GM19328 (cell line): ENCODE measurements around the gene CR1.
"Not testable (repeated sequence)": the region's sequence is repeated elsewhere in the genome, so short reads cannot be mapped to it uniquely, and the experiment has no call there.

Experiments used
- ATAC-seq: cut with Tn5 transposase; IDR thresholded peaks from one replicate; pipeline ENCODE4 v1.9.1; 2021; ENCODE audit warnings: mild to moderate bottlenecking, moderate library complexity; ENCODE audit not compliant: unreplicated experiment

The CR1 gene

DNA sequence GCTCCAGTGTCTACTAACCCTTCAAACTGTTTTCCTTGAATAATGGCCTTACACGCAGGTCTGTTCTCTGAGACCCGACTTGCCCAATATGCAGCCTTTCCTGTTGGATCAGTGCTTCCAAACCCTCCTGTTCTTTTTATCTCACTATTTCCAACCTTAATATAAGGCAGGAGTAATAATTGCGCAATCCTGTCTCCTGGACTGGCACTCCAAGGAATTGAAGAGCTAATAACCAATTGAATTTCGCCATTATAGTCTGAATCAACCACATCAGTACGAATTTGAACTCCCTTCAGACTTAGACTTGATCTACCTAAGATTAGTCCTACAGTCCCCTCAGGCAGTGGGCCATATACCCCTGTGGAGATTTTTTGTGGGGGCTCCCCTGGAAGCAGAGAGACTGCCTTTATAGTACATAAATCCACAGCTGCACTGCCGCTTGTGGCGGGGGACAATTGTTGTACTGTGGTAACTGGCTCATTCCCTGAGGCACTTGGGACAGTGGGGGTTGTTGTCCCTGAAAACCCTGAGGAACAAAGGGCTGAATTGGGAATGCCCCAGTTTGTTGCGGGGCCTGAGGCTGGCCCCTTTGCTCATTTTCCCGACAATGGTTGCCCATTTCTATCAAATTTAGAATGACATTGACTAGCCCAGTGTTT, 142.7 kb downstream of the CR1 start:
- not testable (repeated sequence) for ATAC-seq

- ATAC-seq = not testable (repeated sequence)
Observed at GRCh38 chr1:207639362-207639761, 143.4 kb downstream of the CR1 start.

- no peak for ATAC-seq
Observed at GRCh38 chr1:207644166-207644851, 148.4 kb downstream of the CR1 start.

DNA sequence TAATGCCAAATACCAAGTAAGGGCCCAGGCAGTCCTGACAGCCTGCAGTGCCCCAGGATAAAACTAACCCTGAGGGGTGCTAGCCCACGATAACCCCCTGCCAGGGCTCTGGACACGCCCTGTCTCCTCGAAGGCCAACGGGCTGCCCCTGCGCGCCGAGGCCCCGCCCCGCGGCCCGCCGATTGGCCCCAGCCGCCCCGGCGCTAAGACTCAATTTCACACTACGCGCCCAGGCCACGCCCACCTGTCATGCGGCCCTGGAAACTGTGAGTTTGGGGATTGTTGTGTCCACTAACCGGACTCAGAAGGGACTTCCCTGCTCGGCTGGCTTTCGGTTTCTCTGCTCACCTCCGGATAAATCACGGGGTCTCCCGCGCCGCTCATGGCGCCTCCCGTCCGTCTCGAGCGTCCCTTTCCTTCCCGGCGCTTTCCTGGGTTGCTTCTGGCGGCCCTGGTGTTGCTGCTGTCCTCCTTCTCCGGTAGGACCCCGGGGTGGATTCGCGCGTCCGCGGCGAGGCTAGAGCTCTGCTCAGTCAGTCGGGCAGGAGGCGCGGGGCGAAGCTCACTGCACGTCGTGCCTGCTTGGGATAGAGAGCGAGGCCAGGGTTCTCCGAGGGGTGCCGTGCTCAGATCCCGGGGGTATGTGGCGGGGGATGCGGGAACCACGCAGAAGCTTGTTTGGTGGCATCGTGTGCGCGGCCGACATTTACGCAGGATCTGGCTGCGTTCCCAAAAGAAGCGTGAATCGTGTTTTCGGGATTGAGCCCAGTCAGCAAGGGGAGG, 149.1 kb downstream of the CR1 start, which contains the start of gene CR1L:
Gene CR1L (plus strand): TSS at position 282 of the 783 bp plus-strand sequence. CDS start 101 bp downstream, at position 383.
- ATAC-seq = no peak

GRCh38 chr1:207645635-207646081, 149.7 kb downstream of the CR1 start:
- no peak for ATAC-seq

DNA sequence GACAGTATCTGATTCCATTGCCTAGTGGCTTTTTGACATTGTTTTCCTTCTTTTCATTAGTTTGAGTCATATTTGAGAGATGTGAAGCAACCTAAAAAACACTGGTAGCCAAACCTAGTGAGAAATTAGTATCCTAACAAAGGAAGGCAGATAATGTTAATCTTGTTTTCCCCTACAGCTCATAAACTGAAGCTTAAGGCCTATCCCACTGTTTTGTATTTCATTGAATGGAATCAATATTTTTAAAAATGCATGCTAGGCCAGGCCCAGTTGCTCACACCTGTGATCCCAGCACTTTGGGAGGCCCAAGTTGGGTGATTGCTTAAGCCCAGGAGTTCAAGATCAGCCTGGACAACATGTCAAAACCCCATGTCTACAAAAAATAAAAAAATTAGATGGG, 150.2 kb downstream of the CR1 start:
- no peak for ATAC-seq

DNA sequence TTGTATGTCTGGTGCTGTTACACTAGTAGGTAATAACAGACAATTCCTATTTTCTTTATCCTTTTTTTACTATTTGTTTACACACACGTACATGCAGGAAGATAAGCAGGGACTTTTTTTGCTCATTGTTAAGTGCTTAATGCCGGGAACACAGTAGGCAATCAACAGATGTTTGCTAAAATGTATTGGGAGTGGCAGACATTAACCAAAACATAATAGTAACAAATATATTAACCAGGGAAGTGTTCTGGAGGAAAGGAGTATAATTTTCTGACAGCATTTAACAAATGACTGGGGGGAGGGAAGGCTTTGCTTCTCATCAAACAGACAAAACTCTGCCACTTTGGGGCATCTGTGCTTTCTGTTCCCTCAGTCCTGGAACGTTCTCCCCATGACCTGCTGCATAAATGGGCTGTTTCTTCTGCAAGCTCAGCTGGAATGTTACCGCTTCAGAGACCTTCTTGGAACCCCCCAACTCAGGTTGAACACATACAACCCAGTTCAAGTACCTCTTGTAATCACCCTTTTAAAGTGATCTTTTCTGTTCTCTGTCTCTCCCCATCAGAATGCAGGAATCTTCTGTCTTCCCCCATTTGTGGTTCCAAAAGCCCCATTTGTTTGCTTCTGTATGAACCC, 151.1 kb downstream of the CR1 start:
- no peak for ATAC-seq

GRCh38 chr1:207647671-207648333, 151.8 kb downstream of the CR1 start:
- ATAC-seq = no peak

GRCh38 chr1:207648334-207649209, 152.6 kb downstream of the CR1 start:
- ATAC-seq = no peak

GRCh38 chr1:207649210-207649753, 153.3 kb downstream of the CR1 start:
- no peak for ATAC-seq

DNA sequence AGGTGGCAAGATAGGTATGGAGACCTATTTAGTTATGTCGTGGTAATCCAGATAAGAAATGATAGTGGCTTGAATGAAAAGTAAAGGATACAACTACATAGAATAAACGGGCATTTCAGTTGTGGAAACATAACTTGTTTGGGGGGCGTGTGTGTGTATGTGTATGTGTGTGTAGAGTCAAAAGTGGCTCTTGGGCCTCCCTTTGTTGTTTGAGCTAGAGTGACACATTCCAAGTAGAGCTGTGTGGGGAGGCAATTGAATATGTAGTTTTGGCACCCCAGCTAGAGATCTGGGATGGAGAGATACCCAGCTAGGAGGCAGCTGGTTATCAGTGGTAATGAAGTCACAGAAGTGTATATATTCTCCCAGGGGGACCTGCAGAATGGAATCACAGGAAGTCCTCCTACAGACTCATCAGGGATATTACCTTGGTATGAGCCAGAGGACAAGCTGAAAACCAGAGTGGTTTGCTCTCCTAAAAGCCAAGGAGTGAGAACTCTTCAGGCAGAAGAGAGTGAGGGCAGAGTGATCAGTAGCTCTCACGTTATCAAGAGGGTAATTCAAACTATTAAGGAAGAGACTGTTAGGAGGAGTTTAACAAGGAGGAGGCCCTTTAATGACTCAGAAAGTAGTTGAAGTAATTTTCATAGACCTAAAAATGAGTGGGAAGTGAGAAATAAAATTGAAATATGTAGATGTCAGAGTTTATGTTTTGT, 154.1 kb downstream of the CR1 start:
- no peak for ATAC-seq

DNA sequence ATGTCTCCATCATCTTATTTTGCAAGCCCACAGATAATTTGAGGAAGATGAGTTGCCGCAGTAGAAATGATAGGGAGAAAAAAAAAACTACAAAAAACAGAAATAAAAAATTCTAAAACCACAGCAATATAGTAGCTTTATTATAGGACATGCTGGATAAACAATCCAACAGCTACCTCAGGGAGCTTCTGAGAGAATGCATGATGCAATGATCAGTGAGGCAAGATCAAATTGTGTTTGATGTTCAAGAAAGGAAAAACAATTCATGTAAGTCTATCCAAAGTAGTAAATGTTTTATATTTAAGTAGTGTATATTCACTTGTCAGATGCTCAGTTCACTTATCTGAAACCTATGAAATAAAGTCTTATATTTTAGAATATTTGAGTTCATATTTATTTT, 155.6 kb downstream of the CR1 start:
- no peak for ATAC-seq

DNA sequence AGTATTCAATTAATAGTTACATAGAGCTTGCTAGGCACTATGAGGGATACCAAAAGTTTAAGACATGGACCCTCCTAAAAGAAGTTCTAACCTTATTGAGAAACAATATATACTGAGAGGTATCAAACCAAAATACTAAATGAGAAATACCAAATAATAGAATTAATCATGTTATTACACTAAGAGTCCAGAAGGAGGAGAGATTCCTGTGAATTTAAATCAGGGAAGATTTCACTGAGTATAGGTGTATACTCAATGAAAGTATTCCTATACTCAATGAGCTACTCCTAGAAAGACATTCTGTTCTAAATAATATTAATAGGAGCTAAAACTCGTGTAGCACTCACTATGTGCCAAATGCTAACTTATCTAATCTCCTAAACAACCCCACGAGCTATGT, 158.4 kb downstream of the CR1 start:
- no peak for ATAC-seq

DNA sequence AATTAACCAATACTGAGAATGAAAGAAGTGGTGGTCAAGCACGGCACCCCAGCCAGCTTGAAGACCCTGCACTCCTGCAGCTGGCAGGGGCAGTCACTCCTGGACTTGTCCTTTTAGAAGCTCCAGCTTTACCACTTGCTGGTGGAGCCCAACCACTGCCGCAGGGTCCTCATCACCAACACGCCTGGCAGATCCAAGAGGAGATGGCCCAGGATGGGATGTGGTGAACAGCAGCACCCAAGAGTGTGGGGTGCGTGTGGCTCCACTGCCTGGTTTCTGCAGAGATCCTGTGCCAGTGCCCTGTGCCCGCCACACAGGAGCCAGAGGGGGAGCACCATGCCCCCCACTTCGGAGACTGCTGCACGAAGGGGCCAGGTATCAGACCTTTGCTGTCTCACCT, 162.5 kb downstream of the CR1 start:
- no peak for ATAC-seq

GRCh38 chr1:207658904-207659485, 163.0 kb downstream of the CR1 start:
- ATAC-seq = no peak

DNA sequence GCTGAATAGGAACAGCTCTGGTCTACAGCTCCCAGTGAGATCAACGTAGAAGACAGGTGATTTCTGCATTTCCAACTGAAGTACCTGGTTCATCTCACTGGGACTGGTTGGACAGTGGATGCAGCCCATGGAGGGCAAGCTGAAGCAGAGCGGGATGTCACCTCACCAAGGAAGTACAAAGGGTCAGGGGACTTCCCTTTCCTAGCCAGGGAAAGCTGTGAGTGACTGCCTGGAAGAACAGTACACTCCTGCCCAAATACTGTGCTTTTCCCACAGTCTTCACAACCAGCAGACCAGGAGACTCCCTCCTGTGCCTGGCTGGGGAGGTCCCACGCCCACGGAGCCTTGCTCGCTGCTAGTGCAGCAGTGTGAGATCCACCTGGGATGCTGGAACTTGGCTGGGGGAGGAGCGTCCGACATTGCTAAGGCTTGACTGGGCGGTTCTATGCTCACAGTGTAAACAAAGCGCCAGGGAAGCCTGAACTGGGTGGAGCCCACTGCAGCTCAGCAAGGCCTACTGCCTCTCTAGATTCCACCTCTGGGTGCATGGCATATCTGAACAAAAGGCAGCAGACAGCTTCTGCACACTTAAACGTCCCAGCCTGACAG, 163.7 kb downstream of the CR1 start:
- ATAC-seq = no peak

DNA sequence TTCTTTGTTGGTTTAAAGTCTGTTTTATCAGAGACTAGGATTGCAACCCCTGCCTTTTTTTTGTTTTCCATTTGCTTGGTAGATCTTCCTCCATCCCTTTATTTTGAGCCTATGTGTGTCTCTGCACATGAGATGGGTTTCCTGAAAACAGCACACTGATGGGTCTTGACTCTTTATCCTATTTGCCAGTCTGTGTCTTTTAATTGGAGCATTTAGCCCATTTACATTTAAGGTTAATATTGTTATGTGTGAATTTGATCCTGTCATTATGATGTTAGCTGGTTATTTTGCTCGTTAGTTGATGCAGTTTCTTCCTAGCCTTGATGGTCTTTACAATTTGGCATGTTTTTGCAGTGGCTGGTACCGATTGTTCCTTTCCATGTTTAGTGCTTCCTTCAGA, 165.5 kb downstream of the CR1 start:
- ATAC-seq = not testable (repeated sequence)

- ATAC-seq = no peak
Observed at GRCh38 chr1:207666342-207666741, 170.4 kb downstream of the CR1 start.
